GM18519 (cell line): ENCODE measurements around the gene BORCS6.

Source experiments
- ATAC-seq: cut with Tn5 transposase; IDR thresholded peaks from one replicate; pipeline ENCODE4 v1.9.1; 2021; ENCODE audit warnings: mild to moderate bottlenecking, moderate library complexity; ENCODE audit not compliant: unreplicated experiment, low FRiP score

Gene BORCS6

DNA sequence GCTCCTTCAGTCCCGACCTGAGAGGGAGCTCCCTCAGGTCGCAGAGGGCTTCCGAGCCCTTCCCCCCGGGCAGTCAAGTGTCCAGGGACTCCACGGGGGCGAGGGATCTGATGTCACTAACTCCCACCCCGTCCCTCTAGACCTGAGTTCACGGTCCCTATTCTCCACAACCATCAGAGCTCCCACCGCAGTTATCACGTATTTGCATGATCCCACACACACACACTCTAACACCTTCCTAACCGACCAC lies 34.1 kb downstream of the BORCS6 start:
- ATAC-seq: no peak

- no peak for ATAC-seq
Measured at GRCh38 chr17:8155231-8155995, 34.6 kb downstream of the BORCS6 start.

GRCh38 chr17:8154608-8155155 lies 35.3 kb downstream of the BORCS6 start:
- ATAC-seq: no peak

DNA sequence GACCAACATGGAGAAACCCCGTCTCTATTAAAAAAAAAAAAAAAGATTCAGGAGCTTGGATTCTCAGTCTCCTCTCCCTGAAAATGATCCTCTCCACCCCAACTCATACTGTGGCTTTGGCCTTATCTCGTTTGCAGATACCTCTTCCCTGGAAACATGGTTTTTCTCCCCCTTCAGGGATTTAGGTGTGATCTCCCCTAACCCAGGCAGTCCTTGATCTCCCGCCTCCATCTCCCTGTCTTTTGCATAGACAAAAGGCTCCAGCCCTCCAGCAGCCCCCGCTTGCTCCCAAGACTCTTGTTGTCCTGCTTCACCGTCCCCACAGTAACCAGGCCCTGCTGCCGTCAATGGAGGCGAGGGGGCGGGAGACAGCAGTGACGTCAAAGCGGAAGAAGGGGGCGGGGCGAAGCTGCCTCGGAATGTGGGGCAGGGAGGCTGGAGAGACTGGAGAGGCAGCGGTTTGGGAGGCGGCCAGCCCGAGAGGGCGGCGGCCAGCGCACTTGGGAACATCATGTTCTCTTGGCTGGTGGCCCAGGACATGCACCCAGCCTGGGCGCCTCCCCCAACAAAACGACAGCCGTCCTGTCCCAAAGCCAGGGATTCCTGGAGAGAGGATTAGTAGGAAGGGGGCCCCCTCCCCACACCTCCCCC lies 35.9 kb downstream of the BORCS6 start:
- ATAC-seq: no peak

GRCh38 chr17:8153525-8153956 lies 36.4 kb downstream of the BORCS6 start:
- ATAC-seq: no peak

DNA sequence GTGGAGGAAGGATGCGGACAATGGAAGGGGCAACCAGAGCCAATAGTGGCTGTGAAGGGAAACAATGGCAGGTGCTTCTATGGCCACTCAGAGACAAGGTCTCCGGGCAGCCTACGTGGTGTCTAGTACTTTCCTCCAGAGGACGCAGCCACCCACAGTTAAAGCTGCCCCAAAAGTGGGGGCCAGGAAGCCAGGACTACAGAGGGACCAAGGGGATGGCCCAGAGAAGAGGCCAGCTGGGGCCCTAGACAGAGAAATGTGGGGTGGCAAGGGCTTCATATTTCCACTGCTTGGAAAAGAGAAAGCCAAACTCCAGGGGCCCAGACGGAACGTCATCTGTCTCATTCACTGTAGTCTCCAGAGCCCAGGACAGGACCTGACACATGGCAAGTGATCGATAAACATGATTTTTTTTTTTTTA lies 36.9 kb downstream of the BORCS6 start:
- no peak for ATAC-seq

GRCh38 chr17:8152112-8152775 lies 37.7 kb downstream of the BORCS6 start, which contains the start of gene PER1:
PER1 (minus strand) TSS chr17:8152404; CDS start chr17:8150706, 1,698 bp downstream.
- ATAC-seq: no peak

- ATAC-seq: no peak
Measured at GRCh38 chr17:8151641-8152111, 38.3 kb downstream of the BORCS6 start.

DNA sequence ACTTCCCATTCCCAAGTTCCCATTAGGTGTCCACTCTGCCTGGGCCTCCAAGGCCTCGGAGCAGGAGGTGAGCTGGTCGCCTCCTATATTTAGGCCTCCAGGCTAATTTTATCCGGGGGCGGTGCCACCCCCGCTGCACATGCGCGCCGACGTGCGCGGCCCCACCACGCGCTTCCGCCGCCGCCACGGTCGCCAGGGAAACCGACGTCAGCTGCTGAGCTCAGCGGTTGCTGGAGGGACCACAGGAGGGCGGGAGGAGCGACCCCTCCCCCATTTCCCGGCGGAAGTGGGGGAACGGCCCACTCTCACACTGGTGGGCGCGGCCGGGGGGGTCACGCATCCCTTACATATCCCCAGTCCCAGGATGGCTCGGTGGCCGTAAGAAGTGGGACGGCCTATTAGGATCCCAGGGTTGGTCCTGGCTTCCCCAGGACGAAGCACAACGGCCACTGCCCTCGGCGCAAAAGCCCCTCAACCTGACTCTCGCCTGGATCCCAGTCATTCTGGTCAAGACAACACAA lies 38.8 kb downstream of the BORCS6 start:
- ATAC-seq: no peak

DNA sequence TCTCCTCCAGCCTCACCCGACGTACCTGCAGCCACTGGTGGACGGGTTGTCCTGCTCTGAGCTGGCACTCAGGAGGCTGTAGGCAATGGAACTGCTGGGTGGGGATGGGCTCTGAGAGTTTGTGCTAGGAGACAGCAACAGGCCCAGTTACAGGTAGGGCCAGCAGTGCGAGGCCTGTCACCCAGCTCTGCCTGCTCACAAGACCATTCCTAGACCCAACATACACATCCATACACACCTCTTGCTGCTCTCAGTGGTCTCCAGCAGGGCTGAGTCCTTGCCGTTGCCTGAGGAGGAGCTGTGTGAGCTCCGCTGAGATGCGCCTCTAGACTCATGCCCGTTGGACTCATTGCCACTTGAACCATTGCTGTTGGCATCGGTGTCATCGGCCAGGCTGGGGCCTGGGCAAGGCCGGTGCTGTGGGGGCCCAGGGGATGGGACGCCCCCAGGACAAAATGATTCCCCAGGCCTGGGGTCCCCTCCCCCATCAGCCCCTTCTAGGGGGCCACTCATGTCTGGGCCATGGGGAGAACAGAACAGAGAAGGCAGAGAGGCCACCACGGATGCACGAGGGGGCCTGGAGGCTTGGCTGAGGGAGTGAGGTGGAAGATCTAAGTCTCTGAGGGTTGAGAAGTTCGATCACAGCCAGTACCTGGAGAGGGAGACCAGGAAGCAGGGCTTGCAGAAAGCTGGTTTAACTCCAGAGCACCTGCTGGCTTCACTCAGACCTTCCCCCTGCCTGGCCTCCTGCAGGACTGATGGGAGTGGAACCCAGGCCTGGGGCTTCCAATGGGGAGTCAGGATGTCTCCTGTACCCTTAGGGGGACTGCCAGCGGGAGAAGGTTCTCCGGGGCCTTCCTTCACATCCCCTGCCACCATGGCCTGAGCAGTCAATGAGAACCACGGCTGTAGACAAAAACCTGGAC lies 39.5 kb downstream of the BORCS6 start:
- no peak for ATAC-seq

DNA sequence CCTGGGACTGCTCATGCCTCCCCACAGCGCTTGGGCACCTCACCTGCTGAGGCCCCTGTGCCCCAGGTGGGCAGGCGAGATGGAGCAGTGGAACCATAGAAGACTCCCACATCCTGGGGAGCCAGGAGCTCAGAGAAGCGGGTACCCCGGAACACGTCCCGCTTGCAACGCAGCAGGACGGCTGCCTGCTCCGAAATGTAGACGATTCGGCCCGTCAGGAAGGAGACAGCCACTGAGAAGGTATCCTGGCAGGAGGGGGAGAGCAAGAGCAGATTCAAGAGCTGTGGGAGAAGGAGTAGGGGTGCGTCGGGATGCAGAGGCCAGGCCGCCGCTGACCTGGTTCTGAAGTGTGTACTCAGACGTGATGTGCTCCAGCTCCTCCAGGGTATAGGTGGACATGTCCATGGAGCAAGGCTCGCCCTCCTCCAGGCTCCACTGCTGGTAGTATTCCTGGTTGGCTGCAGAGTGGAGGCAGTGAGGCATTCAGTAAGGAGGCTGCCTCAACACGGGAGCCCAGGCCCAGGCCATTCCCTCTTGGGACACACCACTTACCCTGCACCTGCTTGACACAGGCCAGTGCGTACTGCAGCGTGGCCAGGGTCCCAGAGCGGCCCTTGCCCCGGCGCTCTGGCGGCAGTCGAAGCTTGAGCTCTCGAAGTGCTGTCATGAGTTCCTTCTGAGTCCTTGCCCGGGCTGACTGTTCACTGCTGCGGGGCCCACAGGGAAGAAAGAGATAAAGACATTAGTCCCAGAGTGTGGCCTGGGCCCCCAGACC lies 40.4 kb downstream of the BORCS6 start:
- no peak for ATAC-seq

GRCh38 chr17:8148560-8148959 lies 41.4 kb downstream of the BORCS6 start:
- ATAC-seq: no peak

DNA sequence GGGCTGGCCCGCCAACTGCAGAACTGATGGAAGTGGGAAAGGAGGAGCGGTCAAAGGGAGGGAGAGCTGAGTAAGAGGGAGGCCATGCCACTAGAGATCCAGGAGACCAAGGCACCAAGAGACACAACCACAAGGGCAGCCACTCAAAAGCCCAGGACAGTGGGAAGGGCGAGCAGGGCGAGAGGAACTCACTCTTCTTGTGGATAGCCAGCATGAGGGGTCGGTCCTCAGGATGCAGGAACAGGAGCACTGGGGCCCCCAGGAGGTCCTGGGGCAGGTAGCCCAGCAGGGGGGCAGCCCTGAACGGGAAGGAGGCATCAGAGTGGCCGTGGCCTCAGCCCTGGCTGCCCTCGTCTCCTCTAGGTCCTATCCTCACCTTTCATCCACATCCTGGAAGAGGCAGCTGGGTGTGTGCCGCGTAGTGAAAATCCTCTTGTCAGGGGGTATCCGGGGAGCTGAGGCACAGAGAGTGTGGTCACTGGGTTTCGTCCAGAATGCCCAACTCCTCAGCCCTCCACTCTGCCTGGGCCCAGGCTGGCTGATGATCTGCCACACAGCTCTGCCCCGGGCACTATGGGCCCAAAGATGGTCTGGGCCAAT lies 42.1 kb downstream of the BORCS6 start:
- ATAC-seq: no peak

GRCh38 chr17:8147141-8147804 lies 42.7 kb downstream of the BORCS6 start:
- no peak for ATAC-seq

GRCh38 chr17:8146381-8147140 lies 43.4 kb downstream of the BORCS6 start:
- no peak for ATAC-seq

- ATAC-seq: no peak
Measured at GRCh38 chr17:8145811-8146210, 44.2 kb downstream of the BORCS6 start.

DNA sequence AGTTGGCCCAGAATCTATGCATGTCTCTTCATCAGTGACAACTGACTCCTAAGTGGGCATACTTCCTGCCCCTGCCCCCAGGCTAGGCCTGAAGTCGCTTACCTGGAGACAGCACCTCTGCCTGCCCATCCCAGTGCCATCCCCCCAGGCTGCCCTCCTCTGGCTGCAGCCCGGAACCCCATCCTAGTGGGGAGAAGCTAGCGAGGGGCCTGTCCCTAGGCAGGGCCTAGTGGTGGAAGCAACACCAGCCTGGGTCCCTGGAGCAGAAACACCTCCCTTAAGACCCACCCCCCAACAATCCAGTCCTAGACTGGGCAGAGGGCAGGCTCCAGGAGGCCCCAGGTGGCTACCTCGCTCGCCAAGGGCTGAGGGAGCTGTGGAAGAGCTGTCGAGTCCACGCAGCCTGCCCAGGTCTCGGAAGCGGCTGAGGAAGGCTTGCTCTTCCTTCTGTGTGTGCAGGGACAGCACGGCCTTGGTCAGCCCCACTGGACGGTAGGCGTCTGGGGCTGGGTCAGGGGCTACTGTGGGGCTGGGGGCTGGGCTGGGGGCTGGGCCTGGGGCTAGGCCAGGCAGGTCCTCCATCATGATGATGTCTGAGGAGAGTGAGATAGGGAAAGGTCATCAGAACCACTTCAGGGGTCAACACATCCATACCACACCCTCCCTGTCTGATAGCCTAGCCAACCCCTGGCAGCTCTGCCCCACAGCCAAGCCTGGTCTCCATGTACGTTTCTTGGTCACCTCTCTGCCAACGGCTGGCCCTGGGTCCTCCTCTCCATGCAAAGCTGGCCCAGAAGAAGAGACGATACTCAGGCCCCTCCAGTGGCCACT lies 45.4 kb downstream of the BORCS6 start:
- ATAC-seq: no peak
